Neural progenitor cell (in vitro differentiated cells): ENCODE measurements around the gene INTU. TPM values are rescaled to one million over a fixed set of nuclear protein-coding genes. Genes with fewer than 3 reads are reported as not detected.

Source experiments
- DNase-seq: peaks from one replicate; pipeline ENCODE4 v3.0.0-alpha.2; 2016; ENCODE audit warnings: low spot score
- H2AFZ ChIP-seq: fragments of 200-600 bp; sonication (generic); replicated peaks from 2 replicates; pipeline ENCODE4 v1.6.1; 2016; ENCODE audit warnings: antibody characterized with exemption
- H3F3A ChIP-seq: fragments of 200-600 bp; sonication (generic); 2 replicates; pipeline ENCODE4 v1.6.1; 2016; ENCODE audit warnings: antibody characterized with exemption, low read depth
- H3K27ac ChIP-seq: fragments of 200-600 bp; sonication (generic); 2 replicates; pipeline ENCODE4 v1.5.1; 2016; ENCODE audit warnings: mild to moderate bottlenecking
- H3K27me3 ChIP-seq: fragments of 200-600 bp; sonication (generic); 2 replicates; pipeline ENCODE4 v1.6.1; 2016; ENCODE audit warnings: mild to moderate bottlenecking, moderate library complexity
- H3K36me3 ChIP-seq: fragments of 200-600 bp; sonication (generic); 2 replicates; pipeline ENCODE4 v1.5.1; 2016
- H3K4me1 ChIP-seq: fragments of 200-600 bp; sonication (generic); 2 replicates; pipeline ENCODE4 v1.6.1; 2016; ENCODE audit warnings: mixed run types
- H3K4me2 ChIP-seq: fragments of 200-600 bp; sonication (generic); 2 replicates; pipeline ENCODE4 v1.6.1; 2016
- H3K4me3 ChIP-seq: fragments of 200-600 bp; sonication (generic); 2 replicates; pipeline ENCODE4 v1.5.1; 2016
- H3K79me2 ChIP-seq: fragments of 200-600 bp; sonication (generic); 2 replicates; pipeline ENCODE4 v1.6.1; 2016; ENCODE audit warnings: low read depth
- H3K9ac ChIP-seq: fragments of 200-600 bp; sonication (generic); 2 replicates; pipeline ENCODE4 v1.6.1; 2016
- H3K9me3 ChIP-seq: fragments of 200-600 bp; sonication (generic); 2 replicates; pipeline ENCODE4 v1.5.1; 2016; ENCODE audit warnings: low read depth
- H4K20me1 ChIP-seq: fragments of 200-600 bp; sonication (generic); 2 replicates; pipeline ENCODE4 v1.6.1; 2016; ENCODE audit warnings: low read depth
- H3K27ac Mint-ChIP-seq: 3 replicates; pipeline ENCODE4 v1.8.0; 2021; ENCODE audit warnings: mixed read lengths
- H3K27me3 Mint-ChIP-seq: 2 replicates; pipeline ENCODE4 v1.8.0; 2022; ENCODE audit warnings: low read depth, mild to moderate bottlenecking, inconsistent platforms, moderate library complexity, mixed read lengths; ENCODE audit not compliant: insufficient read depth
- H3K36me3 Mint-ChIP-seq: 3 replicates; pipeline ENCODE4 v1.8.0; 2021; ENCODE audit warnings: mixed read lengths
- H3K4me1 Mint-ChIP-seq: 3 replicates; pipeline ENCODE4 v1.8.0; 2021; ENCODE audit warnings: mixed read lengths
- H3K4me3 Mint-ChIP-seq: 3 replicates; pipeline ENCODE4 v1.8.0; 2021; ENCODE audit warnings: mild to moderate bottlenecking, moderate library complexity, mixed read lengths
- H3K9me3 Mint-ChIP-seq: 3 replicates; pipeline ENCODE4 v1.8.0; 2020; ENCODE audit warnings: mixed read lengths
- CTCF ChIP-seq: fragments of 200-600 bp; sonication (generic); IDR thresholded peaks from 2 replicates; pipeline ENCODE4 v1.5.1; 2017; ENCODE audit warnings: antibody characterized with exemption, mild to moderate bottlenecking
- EZH2 ChIP-seq: fragments of 200-600 bp; sonication (generic); IDR thresholded peaks from 2 replicates; pipeline ENCODE4 v1.6.1; 2017; ENCODE audit warnings: antibody characterized with exemption, mild to moderate bottlenecking, moderate library complexity
- EZH2phosphoT487 ChIP-seq: fragments of 200-600 bp; sonication (generic); IDR thresholded peaks from 2 replicates; pipeline ENCODE4 v1.6.1; 2017; ENCODE audit warnings: antibody characterized with exemption
- total RNA-seq: library from RNA; depleted of rRNA; stranded (reverse); fragments of >200 nt; gene quantifications from 2 replicates; pipeline ENCODE4 v1.2.3, GENCODE V29; 2015; ENCODE audit warnings: low replicate concordance

The INTU gene
- total RNA-seq, 1 donor from 2014 or later: 31.2 TPM

GRCh38 chr4:127598656-127599055 lies 34.1 kb upstream of the INTU start:
- Mint-ChIP-seq H3K9me3 (no peaks in the 10 kb centered on the region), H3K27me3 (no peaks in the 10 kb centered on the region), H3K4me3 (no peak overlapping the region), H3K27ac (no peak overlapping the region), H3K36me3 (no peaks in the 10 kb centered on the region), H3K4me1 (no peaks in the 10 kb centered on the region)
- no peaks in the 10 kb centered on the region for H3K9me3 ChIP-seq
- DNase-seq: no peak
- H3F3A ChIP-seq: no peaks in the 10 kb centered on the region
- no peaks in the 10 kb centered on the region for H3K79me2 ChIP-seq
- no peak overlapping the region for H3K9ac ChIP-seq
- no peaks in the 10 kb centered on the region for H3K36me3 ChIP-seq
- H2AFZ ChIP-seq: no peak overlapping the region
- H3K4me1 ChIP-seq: no peaks in the 10 kb centered on the region
- no peaks in the 10 kb centered on the region for H3K27me3 ChIP-seq
- H4K20me1 ChIP-seq: no peaks in the 10 kb centered on the region
- H3K4me3 ChIP-seq: no peak overlapping the region
- no peak overlapping the region for H3K27ac ChIP-seq
- TF ChIP-seq EZH2: no peak
- TF ChIP-seq EZH2phosphoT487: no peak
- no peak for TF ChIP-seq CTCF
- H3K4me2 ChIP-seq: no peak overlapping the region

GRCh38 chr4:127601029-127601428 lies 31.7 kb upstream of the INTU start:
- H3K4me3 Mint-ChIP-seq: no peak overlapping the region
- no peaks in the 10 kb centered on the region for H3K9me3 Mint-ChIP-seq
- DNase-seq: no peak
- no peaks in the 10 kb centered on the region for H4K20me1 ChIP-seq
- no peaks in the 10 kb centered on the region for H3K9me3 ChIP-seq
- TF ChIP-seq EZH2phosphoT487 (no peak), CTCF (no peak), EZH2 (no peak)
- no peak overlapping the region for H3K9ac ChIP-seq
- H3K4me1 Mint-ChIP-seq: peaks cover 9% of the 10 kb centered on the region
- peaks cover 5% of the 10 kb centered on the region for H3F3A ChIP-seq
- H3K27me3 ChIP-seq: no peaks in the 10 kb centered on the region
- no peak overlapping the region for H3K4me2 ChIP-seq
- H3K4me3 ChIP-seq: no peak overlapping the region
- H3K79me2 ChIP-seq: no peaks in the 10 kb centered on the region
- peaks cover 8% of the 10 kb centered on the region for H3K4me1 ChIP-seq
- H2AFZ ChIP-seq: no peak overlapping the region
- H3K27ac Mint-ChIP-seq: no peak overlapping the region
- H3K27me3 Mint-ChIP-seq: no peaks in the 10 kb centered on the region
- no peaks in the 10 kb centered on the region for H3K36me3 ChIP-seq
- H3K27ac ChIP-seq: no peak overlapping the region
- H3K36me3 Mint-ChIP-seq: no peaks in the 10 kb centered on the region

DNA sequence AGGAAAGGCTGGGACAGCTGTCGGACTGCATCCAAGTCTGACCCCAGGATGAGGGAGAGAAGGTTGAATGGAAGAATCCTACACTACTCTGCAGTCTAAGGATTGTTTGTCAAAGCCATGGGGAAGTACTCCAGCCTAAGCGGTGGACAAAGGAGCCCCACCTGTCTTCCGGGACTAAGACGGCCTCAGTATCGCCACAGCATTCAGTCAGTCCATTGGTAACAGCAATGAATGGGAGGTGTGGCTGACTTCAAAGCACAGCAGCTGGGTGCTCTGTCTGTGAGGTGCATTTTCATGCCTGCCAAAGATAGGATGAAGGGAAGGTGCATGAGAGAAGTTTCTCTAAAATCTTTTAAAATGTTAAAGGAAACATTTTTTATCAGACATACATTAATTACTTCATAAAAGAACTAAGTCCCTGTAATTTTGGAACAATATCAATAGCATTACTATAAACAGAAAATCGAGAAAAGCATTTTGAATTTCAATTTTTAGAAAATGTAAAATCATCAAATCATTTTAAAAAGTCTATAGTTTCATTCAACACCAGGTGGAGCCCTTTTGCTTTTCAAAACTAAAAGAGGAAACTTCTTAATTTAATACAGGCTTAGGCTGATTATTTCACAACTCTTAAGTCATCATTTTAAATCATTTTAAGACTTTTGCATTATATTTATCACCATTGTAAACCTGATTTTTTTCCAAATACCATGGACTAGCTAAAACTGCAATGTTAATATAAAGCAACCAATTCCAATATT lies 27.6 kb upstream of the INTU start:
- Histone ChIP-seq H3K27me3 (no peaks in the 10 kb centered on the region), H3F3A (peaks cover 5% of the 10 kb centered on the region), H3K27ac (no peak overlapping the region), H4K20me1 (no peaks in the 10 kb centered on the region), H3K9ac (no peak overlapping the region), H3K9me3 (no peaks in the 10 kb centered on the region), H3K4me3 (no peak overlapping the region), H3K4me2 (peak overlapping the region; percentile 59), H3K36me3 (no peaks in the 10 kb centered on the region), H3K79me2 (no peaks in the 10 kb centered on the region), H3K4me1 (peaks cover 8% of the 10 kb centered on the region), H2AFZ (no peak overlapping the region)
- DNase-seq: peak; percentile 58
- H3K9me3 Mint-ChIP-seq: no peaks in the 10 kb centered on the region
- H3K4me1 Mint-ChIP-seq: peaks cover 17% of the 10 kb centered on the region
- peak overlapping the region; percentile 68 for H3K4me3 Mint-ChIP-seq
- H3K36me3 Mint-ChIP-seq: no peaks in the 10 kb centered on the region
- TF ChIP-seq EZH2 (no peak), EZH2phosphoT487 (no peak), CTCF (peak; percentile 67)
- peak overlapping the region; percentile 32 for H3K27ac Mint-ChIP-seq
- H3K27me3 Mint-ChIP-seq: no peaks in the 10 kb centered on the region
